Urinary bladder (tissue), 4 donors: ENCODE measurements around the gene ACTR1A. TPM values are rescaled to one million over a fixed set of nuclear protein-coding genes. Genes with fewer than 3 reads are reported as not detected.
A peak's percentile ranks its signal among the peaks of the same experiment; 100 is the strongest.
"Not testable (repeated sequence)": the region's sequence is repeated elsewhere in the genome, so short reads cannot be mapped to it uniquely, and the experiment has no call there.

Source experiments
- DNase-seq: peaks from one replicate; pipeline ENCODE4 v3.0.0-alpha.2; 2015; ENCODE audit errors: extremely low spot score
- H3K27ac ChIP-seq: one replicate; pipeline ENCODE4 v1.5.1; 2013; ENCODE audit warnings: low read depth, mild to moderate bottlenecking, moderate library complexity
- H3K36me3 ChIP-seq: one replicate; pipeline ENCODE4 v1.6.1; 2013; ENCODE audit warnings: mild to moderate bottlenecking, moderate library complexity; ENCODE audit not compliant: insufficient read depth
- H3K4me1 ChIP-seq: one replicate; pipeline ENCODE4 v1.6.1; 2013; ENCODE audit warnings: mild to moderate bottlenecking, moderate library complexity; ENCODE audit not compliant: insufficient read depth
- H3K4me3 ChIP-seq: one replicate; pipeline ENCODE4 v1.5.1; 2013; ENCODE audit warnings: low read depth, low read length
- WGBS: extraction: QIAGEN DNeasy Blood & Tissue Kit; methylation state at CpG from one replicate; pipeline ENCODE4 v1.1.7; 2013; 5-methylcytosine and 5-hydroxymethylcytosine counted together
- polyA plus RNA-seq: library from polyadenylated mRNA; stranded (reverse); fragments of 200-250 nt; gene quantifications from one replicate; pipeline ENCODE4 v1.2.3, GENCODE V29; 2013
- total RNA-seq: library from RNA; depleted of rRNA; stranded (reverse); fragments of >200 nt; gene quantifications from one replicate; pipeline ENCODE4 v1.2.3, GENCODE V29; 2014
- donor health status: healthy with polysubstance abuse.
- donor health status: healthy.

Gene ACTR1A
- total and polyA plus RNA-seq, 2 donors = 64.7 to 111 TPM

DNA sequence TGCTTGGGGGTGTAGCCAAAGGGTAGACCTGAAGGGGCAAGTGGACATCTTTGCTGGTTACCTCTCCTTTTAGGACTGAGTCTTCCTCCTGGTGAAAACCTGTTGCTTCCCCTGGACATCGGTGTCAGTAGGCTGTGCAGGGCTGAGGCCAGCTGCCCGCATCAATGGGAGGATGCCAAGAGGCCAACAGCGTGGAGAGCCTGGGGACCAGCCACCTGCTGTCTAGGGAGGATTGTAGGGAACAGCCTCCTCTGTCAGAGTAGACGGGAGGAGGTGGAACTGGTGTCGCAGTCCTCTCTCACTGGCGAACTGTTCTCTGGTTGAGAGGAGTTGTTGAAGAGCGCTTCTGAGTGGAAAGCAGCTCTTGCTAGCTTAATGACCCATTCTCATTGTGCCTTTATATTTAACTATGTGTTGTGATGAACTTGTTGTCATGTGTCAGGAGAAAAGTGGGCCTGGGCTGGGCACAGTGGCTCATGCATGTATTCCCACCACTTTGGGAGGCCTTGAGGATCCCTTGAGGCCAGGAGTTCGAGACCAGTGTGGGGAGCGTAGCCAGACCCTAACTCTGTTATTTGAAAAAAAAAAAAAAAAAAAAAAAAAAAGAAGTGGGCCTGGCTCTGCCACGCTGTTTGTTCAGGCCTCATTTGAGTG, 3.1 kb upstream of the ACTR1A start:
- Histone ChIP-seq H3K27ac (no peak overlapping the region), H3K4me3 (no peak overlapping the region), H3K36me3 (no peaks in the 10 kb centered on the region), H3K4me1 (peaks cover 2% of the 10 kb centered on the region)
- no peak for DNase-seq
- WGBS = 74% methylated on average over 10 of the region's 10 CpGs

DNA sequence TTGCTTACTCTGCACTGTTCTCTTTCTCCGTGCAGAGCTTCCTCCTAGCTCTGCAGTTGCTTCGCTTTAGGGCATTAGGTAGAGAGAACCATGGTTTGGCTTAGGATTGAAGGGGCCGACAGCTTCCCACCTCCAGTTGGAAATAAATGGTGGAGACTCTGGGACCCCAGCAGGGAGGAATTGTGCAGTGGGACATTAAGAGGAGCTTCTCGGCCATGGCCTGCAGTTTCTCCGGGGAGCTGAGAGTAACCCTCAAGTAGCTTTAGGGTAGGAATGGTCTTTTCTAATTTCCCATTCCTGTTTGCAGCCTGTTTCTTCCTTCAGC, 2.4 kb upstream of the ACTR1A start:
- no peak overlapping the region for H3K27ac ChIP-seq
- 8% methylated on average over 5 of the region's 5 CpGs for WGBS
- peak overlapping the region; percentile 96 for H3K4me3 ChIP-seq
- no peaks in the 10 kb centered on the region for H3K36me3 ChIP-seq
- H3K4me1 ChIP-seq = peaks cover 2% of the 10 kb centered on the region
- no peak for DNase-seq

DNA sequence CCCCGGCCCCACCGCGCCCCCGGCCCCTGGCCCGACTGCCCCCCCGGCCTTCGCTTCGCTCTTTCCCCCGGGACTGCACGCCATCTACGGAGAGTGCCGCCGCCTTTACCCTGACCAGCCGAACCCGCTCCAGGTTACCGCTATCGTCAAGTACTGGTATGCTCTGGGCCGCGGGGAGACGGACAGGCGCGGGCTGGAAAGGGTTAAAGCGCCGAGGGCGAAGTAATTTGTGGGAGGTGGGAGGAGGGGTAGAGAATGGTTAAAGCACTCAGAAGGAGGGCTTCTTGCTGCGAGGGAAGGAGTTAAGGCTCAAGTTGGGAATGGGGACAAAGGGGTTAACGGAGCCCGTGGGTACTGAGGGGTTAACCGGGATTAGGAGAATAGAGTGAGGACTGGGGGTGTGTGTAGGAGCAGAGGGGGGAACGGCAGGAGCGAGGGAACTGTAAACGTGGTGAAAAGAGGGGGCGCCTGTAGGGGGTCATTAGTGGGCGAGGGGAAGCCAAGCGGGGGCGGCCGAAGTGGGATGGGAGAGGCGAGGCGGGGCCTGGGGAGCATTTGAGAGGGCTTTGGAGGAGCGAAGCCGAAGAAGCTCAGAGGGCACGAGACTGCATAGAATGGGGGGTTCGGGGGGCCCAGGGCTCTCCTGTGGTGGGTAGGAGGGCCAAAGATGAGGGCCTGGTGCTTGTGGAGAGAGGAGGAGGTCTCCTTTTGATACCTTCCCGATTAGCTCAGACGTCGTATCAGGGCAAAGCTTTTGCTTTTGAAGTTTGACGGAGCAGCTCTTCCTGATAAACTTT, 1.9 kb upstream of the ACTR1A start:
- Histone ChIP-seq H3K4me3 (peak overlapping the region; percentile 96), H3K36me3 (no peaks in the 10 kb centered on the region), H3K4me1 (peaks cover 2% of the 10 kb centered on the region), H3K27ac (peak overlapping the region; percentile 44)
- DNase-seq = no peak
- under 1% methylated on average over 47 of the region's 47 CpGs for WGBS

DNA sequence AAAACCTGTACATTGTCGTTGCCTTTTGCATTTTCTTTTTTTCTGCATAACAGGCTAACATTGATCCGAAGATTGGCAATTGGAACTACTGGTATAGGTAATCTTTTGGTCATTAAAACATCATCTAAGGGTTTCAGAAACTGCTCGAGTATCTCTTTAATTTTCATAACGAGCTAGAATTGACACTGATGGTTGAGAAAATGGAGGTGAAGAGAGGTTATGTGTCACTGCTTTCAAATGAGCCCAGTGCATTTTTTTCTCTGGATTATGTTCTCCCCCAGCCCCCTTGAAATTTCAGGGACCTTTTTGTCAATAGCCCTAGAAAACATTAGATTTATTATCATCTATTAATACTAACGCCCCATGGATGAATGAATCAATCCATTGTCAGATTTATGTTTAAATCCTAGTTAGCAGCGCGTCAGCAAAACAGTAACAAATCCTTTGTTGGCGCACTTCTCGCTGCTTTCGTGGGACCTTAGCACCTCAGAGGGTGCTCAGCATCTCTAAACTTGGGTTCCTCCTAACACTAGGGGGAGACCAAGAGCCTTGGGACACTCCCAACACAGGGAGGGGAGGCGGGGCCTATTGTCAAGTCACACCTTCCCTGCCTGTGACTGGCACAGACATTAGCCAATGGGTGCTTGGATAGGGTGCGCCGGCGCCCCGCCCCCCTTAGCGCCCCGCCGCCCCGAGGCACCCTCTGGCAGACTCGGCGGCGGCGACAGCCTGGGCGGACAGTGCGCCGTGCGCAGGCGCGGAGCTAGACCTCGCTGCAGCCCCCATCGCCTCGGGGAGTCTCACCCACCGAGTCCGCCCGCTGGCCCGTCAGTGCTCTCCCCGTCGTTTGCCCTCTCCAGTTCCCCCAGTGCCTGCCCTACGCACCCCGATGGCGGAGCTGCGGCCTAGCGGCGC, 1.0 kb upstream of the ACTR1A start, which contains the start of gene SUFU:
SUFU (plus strand) TSS at position 709 of the 915 bp plus-strand sequence; CDS start at position 890, 181 bp downstream.
- DNase-seq = peak; percentile 96
- H3K4me1 ChIP-seq = peaks cover 2% of the 10 kb centered on the region
- peak within 1 kb of the TSS; percentile 73 for H3K27ac ChIP-seq
- no peaks in the 10 kb centered on the region for H3K36me3 ChIP-seq
- H3K4me3 ChIP-seq = peak within 1 kb of the TSS; percentile 96
- WGBS = under 1% methylated on average over 44 of the region's 44 CpGs

DNA sequence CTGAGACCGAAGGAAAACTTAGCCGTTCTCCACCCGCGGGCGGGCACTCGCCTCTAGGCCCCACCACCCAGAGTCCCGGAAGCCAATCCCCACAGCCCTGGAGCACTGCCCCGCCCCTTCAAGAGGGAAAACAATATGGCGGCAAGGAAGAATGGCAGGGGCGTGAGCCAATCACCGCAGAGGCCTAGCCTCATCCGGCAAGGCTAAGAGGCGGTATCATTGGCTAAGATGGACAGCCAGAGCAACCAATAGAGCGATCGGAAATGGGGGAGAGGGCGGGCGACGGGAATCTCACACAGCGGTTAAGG, 529 bp downstream of the ACTR1A start:
- DNase-seq = peak; percentile 99
- H3K27ac ChIP-seq = no peak overlapping the region
- no peaks in the 10 kb centered on the region for H3K36me3 ChIP-seq
- peaks cover 2% of the 10 kb centered on the region for H3K4me1 ChIP-seq
- peak overlapping the region; percentile 55 for H3K4me3 ChIP-seq
- WGBS = under 1% methylated on average over 19 of the region's 19 CpGs

DNA sequence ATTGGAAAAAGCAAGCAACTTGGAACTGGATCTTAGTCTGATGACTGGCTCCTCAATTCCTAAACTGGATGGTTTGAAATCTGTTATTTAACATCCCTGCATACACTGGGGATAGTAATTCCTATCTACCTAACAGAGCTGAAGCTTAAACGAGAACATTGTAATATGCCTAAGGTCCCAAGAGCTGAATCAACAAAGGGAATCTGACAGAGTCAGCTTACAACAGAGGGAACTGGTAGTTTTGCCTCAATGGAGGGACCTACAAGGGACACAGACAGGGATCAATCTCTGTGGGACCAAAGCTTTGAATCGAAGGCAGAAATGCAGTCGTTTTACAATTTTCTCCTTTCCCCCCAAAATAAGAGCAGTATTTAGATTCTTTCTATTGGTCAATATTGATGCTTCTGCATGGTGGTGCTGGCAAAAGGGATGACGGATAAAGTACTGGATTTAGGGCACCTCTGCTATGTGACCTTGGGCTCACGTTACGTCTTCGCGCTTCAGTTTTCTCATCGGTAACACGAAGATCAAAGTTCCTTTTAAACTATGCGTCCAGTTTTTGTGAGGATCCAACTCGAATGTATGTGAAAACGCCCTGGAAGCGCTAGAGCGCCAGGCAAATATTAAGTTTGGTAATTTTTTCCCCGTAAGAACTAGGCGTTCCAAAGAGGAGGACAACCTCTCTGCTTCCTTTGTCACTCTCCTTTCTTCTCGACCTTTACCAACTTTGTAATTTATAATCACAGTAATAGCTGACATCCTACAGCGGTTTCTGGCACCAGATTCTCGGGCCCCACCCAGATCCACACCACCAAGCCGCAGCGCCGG, 1.1 kb downstream of the ACTR1A start:
- Histone ChIP-seq H3K4me3 (peak overlapping the region; percentile 55), H3K4me1 (peaks cover 2% of the 10 kb centered on the region), H3K27ac (peak overlapping the region; percentile 46), H3K36me3 (no peaks in the 10 kb centered on the region)
- no peak for DNase-seq
- WGBS = 3% methylated on average over 23 of the region's 23 CpGs

DNA sequence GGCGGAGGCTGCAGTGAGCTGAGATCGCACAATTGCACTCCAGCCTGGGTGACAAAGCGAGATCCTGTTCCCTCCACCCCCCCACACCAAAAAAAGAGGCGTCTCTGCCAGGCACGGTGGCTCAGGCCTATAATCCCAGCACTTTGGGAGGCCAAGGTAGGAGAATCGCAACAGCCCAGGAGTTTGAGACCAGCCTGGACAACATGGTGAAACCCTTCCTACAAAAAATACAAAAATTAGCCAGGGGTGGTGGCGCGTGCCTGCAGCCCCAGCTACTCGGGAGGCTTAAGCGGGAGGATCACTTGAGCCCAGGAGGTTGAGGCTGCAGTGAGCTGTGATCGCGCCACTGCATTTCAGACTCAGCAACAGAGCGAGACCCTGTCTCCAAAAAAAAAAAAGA, 1.8 kb downstream of the ACTR1A start:
- not testable (repeated sequence) for H3K27ac ChIP-seq, H3K4me3 ChIP-seq, H3K36me3 ChIP-seq, H3K4me1 ChIP-seq, DNase-seq
- 94% methylated on average over 13 of the region's 13 CpGs for WGBS

DNA sequence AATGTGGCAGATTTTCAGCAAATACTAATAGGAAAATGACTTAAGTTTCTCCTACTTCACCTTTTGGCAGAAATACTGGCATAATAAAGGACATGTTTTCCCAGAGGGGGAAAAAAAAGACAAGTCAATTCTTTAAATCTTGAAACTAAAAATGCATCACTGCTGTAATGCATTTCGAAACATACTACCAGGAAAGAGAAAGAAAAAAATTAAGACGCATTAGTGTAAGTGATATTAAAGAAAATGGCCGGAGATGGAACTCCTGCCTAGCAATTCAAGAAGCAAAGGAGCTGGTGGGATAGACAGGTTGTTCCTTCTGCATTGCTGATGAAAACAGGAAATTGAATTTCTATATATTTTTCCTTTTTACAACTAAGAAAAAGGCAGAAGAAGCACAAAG, 3.2 kb downstream of the ACTR1A start:
- DNase-seq = no peak
- H3K4me1 ChIP-seq = peaks cover 2% of the 10 kb centered on the region
- H3K27ac ChIP-seq = no peak overlapping the region
- WGBS = 90% methylated on average over 3 of the region's 3 CpGs
- H3K36me3 ChIP-seq = no peaks in the 10 kb centered on the region
- H3K4me3 ChIP-seq = no peak overlapping the region

DNA sequence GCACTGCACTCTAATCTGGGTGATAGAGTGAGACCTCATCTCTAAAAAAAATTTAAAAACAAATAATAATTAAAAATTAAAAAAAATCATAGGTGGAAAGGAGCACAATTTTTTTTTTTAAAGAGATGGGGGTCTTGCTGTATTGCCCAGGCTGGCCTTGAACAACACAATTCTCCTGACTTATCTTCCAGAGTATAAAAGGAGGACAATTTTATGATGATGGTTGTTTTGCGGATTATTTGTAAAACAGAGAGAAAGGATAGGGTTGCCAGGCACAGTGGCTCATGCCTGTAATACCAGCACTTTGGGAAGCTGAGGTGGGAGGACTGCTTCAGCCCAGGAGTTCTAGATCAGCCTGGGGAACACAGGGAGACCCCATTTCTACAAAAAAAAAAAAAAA, 5.0 kb downstream of the ACTR1A start:
- no peak for DNase-seq
- no peak overlapping the region for H3K27ac ChIP-seq
- 96% methylated on average over 1 of the region's 1 CpG for WGBS
- no peak overlapping the region for H3K4me3 ChIP-seq
- H3K4me1 ChIP-seq = peaks cover 2% of the 10 kb centered on the region
- H3K36me3 ChIP-seq = no peaks in the 10 kb centered on the region

DNA sequence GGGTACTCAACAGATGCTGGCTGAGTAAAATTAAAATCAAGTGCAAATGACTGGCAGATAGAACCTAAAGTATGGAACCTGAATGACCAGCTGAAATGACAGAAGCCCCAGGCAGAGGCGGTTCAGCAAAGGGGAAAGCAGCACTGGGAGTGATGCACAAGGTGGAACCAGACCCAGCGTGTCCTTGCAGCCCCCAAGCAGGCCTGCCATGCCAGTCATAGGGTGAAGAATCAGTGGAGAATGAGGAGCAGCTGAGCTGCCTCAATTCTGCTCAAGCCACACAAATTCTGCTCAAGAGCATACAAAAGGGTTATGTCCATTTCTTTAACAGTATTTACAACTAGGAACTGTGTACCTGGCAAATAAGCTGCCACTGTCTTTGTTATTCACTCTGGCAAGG, 8.7 kb downstream of the ACTR1A start:
- H3K4me1 ChIP-seq = no peaks in the 10 kb centered on the region
- DNase-seq = no peak
- no peak overlapping the region for H3K4me3 ChIP-seq
- H3K27ac ChIP-seq = no peak overlapping the region
- H3K36me3 ChIP-seq = no peaks in the 10 kb centered on the region
- WGBS = 91% methylated on average over 2 of the region's 2 CpGs

DNA sequence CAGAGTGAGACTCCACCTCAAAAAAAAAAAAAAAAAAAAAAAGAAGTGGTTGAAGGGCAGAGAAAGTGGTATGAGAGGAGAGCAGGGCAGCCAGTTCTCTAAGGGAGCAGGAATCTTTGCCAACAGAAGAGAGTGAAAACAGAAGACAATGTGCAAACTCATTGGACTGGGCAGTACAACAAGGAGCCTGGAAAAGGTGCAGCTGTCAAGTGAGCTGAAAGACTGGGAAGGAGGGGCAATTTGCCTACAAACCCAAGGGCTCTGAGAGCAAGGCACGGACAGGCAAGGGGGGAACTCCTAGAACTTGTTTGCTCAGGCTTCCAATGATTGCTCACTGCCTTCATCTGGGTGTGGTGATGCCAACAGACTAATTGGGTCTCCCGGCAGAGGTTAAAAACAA, 9.5 kb downstream of the ACTR1A start:
- Histone ChIP-seq H3K27ac (no peak overlapping the region), H3K36me3 (peaks cover 2% of the 10 kb centered on the region), H3K4me3 (no peak overlapping the region), H3K4me1 (no peaks in the 10 kb centered on the region)
- 25% methylated on average over 2 of the region's 2 CpGs for WGBS
- no peak for DNase-seq

DNA sequence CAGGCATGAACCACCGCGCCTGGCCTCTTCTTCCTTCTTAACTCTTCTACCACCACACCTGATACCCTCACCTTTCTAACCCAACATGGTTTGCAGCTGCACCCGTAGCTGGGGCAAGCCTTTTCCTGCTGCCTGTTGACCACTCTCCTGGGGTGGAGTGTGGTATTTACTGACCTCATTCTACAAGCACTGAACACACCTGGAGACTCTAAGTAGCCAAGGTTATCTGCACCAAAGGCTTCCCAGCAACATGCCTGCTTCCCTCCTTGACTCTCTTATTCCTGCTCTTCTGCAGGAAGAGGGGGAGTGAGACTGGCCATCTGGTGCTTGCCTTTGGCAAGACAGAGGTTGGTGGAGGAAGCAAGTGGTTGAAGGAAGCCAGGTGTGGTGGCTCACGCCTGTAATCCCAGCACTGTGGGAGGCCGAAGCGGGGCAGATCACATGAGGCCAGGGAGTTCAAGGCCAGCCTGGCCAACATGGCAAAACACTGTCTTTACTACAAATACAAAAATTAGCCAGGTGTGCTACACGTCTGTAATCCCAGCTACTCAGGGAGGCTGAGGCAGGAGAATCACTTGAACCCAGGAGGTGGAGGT, 10.1 kb downstream of the ACTR1A start:
- no peak overlapping the region for H3K27ac ChIP-seq
- peaks cover 2% of the 10 kb centered on the region for H3K36me3 ChIP-seq
- 84% methylated on average over 7 of the region's 7 CpGs for WGBS
- no peak overlapping the region for H3K4me3 ChIP-seq
- no peak for DNase-seq
- H3K4me1 ChIP-seq = no peaks in the 10 kb centered on the region

DNA sequence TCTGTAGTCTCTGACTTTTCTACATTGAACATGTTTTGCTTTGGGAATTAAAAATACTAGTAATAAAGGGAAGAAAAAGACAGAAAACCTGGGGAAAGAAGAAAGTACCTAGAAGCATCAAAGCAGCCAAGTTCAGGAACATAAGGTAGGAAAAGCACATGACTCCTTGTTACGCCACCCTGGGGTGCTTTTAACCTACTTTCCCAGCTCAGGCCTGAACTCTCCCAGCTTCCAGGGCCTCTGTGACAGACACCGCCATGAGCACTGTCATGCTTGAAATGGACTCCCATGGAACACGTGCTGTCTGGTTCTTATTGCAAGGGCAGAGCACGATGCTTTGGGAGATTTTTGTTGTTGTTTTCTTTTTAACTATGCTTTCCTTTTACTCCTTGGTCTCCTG, 11.4 kb downstream of the ACTR1A start:
- H3K4me3 ChIP-seq = no peak overlapping the region
- 86% methylated on average over 4 of the region's 4 CpGs for WGBS
- DNase-seq = no peak
- no peak overlapping the region for H3K27ac ChIP-seq
- no peaks in the 10 kb centered on the region for H3K4me1 ChIP-seq
- peaks cover 2% of the 10 kb centered on the region for H3K36me3 ChIP-seq
